GM19463 (cell line): ENCODE measurements around the gene ADM2.
A peak's percentile ranks its signal among the peaks of the same experiment; 100 is the strongest.

Experiments used
- ATAC-seq: cut with Tn5 transposase; IDR thresholded peaks from one replicate; pipeline ENCODE4 v1.9.1; 2021; ENCODE audit warnings: mild to moderate bottlenecking, moderate library complexity; ENCODE audit not compliant: unreplicated experiment

Gene ADM2

GRCh38 chr22:50523806-50524675, 42.7 kb downstream of the ADM2 start:
- ATAC-seq = no peak

DNA sequence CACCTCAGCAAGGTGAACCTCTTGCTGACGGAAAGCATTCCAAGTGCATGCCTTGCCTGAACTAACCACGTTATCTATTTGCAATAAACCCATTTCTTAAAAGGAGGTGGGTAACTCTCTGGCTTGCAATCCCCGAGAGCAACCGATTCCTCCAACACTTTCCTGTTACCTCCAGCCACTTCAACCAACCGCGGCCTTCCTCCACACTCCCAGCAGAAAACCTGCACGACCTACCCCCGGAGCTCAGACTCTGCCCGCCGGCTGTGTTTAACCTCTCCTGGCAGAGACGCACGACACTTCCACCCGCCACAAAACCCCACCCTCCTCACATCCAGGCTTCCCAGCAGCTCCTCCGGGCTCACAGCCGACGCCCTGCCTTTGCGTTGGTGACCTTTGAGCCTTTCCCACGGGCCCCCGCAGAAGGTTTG, 43.3 kb downstream of the ADM2 start:
- no peak for ATAC-seq

DNA sequence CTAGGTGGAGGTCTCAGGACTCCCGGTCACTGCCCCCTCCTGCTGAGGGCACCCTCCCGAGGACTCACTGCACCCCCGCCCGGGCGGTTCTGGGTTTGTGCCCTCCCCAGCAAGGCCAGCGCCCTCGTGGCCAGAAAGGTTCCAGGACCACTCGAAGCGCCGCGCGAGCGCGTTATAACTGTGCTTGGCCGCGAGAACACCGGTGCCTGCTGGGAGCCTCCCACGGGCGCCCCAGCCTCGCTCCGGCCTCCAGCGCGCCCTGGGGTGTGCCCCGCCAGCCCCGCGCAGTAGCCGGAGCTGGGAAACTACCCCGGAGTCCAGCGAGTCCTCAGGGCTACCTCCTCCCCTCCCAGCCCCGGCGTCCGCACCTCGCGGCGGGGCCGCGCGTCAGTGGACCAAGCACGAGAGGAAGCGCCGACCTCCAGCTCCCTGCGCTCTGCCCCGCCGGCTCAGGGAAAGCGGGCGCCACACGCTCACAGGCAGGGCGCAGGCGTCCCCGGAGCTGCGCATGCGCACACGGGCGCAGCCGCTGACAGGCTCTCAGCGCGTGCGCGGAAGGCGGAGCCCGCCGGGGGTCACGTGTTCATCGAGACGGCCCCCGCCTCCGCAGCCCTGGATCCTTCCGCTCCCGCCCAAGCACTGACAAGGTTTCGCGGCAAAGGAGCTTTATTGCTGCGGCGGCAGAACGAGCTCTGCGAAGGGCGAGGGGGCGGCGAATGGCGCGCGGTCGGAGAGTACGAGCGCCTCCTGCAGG, 43.9 kb downstream of the ADM2 start, which contains the start of gene SCO2:
TSS of gene SCO2 (minus strand) at position 495 of the 754 bp plus-strand sequence. CDS start 1,187 bp downstream, outside the sequence.
- peak; percentile 42 for ATAC-seq

DNA sequence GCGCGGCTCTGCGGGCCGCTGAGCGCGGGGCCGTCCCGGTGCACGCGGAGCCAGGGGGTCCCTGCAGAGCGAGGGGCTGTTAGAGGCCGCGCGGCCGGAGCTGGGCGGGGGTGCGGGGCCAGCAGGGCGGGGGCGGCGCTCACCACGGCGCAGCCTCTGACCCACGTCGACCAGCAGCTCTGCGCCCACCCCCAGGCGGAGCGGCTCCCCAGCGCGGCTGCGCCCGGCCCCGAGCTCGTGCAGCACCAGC, 44.4 kb downstream of the ADM2 start:
- ATAC-seq = peak; percentile 8

- peak; percentile 33 for ATAC-seq
Measured at GRCh38 chr22:50526108-50526833, 44.9 kb downstream of the ADM2 start.

DNA sequence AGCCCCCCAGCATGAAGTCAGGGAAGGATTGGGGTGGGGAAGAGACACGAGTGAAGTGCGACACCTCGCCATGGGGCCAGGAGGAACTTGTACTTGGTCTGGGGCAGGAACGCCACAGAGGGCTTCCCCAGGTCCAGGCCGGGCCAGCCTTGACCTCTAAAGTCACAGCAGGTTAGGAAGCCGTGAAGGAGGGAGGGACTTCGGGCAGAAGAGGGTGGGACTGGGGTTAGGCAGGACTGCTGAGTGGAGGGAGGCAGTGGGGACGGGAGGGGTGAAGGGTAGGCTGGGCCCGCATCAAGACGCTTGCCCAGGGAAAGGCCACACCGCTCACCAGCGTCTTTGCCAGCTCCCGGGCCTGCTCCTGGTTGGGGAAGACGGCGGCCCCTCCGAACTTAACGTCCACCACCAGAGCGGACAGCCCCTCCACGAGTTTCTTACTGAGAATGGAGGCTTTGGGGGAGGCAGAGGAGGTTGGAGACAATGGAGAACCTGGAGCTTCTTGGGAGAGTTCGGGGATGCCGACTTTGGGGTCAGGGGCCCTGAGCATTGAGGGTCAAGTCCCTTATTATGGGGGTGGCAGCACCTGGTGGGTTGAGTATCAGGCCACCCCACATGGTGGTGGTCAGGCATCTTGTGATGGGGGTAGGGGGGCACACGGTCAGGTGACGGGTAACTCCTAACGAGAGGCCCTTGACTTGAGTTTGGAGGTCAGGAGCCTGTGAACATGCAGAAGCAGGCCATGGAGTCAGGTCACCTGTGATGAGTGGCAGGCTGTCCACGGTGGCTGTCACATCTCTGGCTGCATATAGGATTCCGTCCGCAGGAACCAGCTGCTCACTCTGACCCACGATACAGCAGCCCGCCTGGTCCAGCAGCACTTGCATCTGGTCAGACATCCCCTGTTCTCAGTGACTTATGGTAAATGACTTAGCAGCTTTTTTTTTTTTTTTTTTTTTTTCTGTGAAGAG, 45.8 kb downstream of the ADM2 start:
- no peak for ATAC-seq

GRCh38 chr22:50527921-50528681, 46.8 kb downstream of the ADM2 start:
- no peak for ATAC-seq

DNA sequence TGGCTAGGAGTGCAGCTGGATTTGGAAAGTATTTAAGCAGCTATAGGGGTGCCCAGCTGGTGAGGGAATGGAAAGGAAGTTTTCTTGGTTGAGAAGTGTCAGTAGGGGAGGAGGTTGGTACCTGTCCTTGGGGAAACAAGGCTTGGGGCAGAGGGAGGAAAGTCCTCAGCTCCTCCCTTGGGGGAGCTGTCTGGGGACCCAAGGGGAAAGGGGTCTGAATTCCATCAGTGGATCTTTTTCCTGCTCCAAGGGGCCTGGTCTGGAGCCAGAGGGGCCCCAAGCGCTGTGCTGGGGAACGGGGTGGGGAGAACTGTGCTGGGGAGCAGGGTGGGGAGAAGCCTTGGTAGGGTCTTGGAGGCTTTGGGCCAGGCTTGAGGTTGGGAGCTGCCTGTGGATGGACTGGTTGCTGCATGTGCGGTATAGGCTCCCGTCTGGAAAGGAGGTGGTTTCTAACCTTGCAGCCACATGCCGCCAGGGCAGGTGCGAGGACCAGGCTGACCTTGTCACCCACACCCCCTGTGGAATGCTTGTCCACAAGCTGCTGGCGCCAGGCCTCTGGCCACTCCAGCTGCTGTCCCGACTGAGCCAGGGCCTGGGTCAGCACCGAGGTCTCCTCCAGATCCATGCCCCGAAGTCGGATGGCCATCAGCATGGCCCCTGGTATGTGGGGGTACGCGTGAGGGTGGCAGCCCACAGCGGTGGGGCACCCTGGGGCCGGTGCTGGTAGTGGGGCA, 47.5 kb downstream of the ADM2 start:
- ATAC-seq = no peak

DNA sequence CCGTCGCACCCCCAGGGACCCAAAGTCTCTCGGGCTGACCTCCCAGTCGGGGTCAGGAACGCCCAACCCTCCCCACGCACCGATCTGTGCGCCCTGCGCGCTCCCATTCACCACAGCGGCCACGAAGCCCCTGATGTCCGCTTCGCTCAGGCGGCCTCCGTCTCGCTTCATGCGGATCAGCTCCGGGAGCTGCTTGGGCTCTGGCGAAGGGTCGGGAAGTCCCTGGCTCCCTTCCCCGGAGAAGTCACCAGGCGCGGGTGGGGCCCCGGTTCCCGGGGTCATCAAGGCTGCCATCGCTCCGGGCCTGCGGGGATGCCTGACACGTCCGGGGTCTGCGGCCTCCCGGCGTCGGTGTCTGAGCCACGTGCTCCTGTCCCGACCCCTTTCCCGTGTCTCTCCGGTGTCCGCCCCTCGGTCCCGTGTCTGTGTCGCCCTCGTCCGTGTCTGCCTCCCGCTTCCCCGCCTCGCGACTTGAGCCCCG, 48.1 kb downstream of the ADM2 start:
- ATAC-seq = no peak

- peak; percentile 20 for ATAC-seq
Measured at GRCh38 chr22:50529897-50530579, 48.7 kb downstream of the ADM2 start, which contains the start of gene TYMP. TYMP (minus strand) TSS chr22:50530012; CDS start chr22:50529709, 303 bp downstream.

DNA sequence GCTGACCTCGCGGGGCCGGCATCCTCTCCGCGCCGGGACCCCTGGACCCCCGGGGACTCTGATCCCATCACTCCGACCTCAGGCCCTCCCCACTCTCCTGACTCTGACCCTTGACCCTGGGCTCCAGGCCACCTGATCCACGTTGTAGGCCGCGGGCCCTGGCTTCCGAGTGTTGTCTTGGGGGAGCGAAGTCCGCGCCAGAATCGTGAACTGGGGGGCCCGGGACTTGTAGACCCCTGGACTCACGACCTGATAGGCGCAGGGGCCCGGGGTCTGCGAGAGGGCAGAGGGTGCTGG, 49.2 kb downstream of the ADM2 start:
- no peak for ATAC-seq

GRCh38 chr22:50530877-50531545, 49.7 kb downstream of the ADM2 start:
- peak; percentile 22 for ATAC-seq

GRCh38 chr22:50531546-50531961, 50.2 kb downstream of the ADM2 start:
- ATAC-seq = no peak

- no peak for ATAC-seq
Measured at GRCh38 chr22:50531962-50532674, 50.8 kb downstream of the ADM2 start.

DNA sequence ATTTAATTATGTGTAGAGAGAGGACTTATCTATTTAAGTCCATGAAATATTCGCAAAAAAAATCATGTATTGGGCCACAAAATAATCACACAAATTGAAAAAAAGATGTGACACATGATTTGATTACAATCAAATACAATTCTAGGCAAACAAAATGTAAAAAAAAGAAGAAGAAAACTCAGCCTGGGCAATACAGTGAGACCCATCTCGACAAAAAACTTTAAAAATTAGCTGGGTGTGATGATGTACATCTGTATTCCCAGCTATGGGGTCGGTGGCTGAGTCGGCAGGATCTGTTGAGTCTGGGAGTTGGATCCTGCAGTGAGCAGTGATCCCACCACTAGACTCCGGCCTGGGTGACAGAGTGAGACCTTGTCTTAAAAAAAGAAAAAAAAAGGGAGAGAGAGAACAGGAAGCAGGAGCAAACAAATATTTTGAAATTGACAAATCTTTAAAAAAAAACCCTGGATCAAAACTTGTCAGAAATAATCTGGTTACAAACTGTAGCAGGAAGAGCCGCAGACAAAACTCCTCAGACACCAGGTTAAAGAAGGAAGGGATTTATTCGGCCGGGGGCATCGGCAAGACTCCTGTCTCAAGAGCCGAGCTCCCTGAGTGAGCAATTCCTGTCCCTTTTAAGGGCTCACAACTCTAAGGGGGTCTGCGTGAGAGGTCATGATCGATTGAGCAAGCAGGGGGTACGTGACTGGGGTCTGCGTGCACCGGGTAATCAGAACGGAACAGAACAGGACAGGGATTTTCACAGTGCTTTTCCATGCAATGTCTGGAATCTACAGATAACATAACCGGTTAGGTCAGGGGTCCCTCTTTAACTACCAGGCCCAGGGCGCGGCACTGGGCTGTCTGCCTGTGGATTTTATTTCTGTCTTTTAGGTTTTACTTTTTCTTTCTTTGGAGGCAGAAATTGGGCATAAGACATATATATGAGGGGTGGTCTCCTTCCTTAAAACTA, 51.8 kb downstream of the ADM2 start:
- ATAC-seq = no peak
